ENCODE measurements around the gene ASB7. TPM values are rescaled to one million over a fixed set of nuclear protein-coding genes. Genes with fewer than 3 reads are reported as not detected.

Gene ASB7
- total RNA-seq, 1 experiment from 2014 or later = 12.9 TPM

GRCh38 chr15:100682468-100682867, 80.1 kb downstream of the ASB7 start (continued):
- TF ChIP-seq, protein P1, sequence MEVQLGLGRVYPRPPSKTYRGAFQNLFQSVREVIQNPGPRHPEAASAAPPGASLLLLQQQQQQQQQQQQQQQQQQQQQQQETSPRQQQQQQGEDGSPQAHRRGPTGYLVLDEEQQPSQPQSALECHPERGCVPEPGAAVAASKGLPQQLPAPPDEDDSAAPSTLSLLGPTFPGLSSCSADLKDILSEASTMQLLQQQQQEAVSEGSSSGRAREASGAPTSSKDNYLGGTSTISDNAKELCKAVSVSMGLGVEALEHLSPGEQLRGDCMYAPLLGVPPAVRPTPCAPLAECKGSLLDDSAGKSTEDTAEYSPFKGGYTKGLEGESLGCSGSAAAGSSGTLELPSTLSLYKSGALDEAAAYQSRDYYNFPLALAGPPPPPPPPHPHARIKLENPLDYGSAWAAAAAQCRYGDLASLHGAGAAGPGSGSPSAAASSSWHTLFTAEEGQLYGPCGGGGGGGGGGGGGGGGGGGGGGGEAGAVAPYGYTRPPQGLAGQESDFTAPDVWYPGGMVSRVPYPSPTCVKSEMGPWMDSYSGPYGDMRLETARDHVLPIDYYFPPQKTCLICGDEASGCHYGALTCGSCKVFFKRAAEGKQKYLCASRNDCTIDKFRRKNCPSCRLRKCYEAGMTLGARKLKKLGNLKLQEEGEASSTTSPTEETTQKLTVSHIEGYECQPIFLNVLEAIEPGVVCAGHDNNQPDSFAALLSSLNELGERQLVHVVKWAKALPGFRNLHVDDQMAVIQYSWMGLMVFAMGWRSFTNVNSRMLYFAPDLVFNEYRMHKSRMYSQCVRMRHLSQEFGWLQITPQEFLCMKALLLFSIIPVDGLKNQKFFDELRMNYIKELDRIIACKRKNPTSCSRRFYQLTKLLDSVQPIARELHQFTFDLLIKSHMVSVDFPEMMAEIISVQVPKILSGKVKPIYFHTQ (CRISPR knock-in tag; IDR thresholded peaks at IDR 0.05) = no peak
- no peak for TF ChIP-seq ZNF121 (CRISPR knock-in tag; IDR thresholded peaks at IDR 0.05)
- no peak for TF ChIP-seq IRF2 (CRISPR knock-in tag; IDR thresholded peaks at IDR 0.05; ENCODE audit: borderline replicate concordance, low read depth)

DNA sequence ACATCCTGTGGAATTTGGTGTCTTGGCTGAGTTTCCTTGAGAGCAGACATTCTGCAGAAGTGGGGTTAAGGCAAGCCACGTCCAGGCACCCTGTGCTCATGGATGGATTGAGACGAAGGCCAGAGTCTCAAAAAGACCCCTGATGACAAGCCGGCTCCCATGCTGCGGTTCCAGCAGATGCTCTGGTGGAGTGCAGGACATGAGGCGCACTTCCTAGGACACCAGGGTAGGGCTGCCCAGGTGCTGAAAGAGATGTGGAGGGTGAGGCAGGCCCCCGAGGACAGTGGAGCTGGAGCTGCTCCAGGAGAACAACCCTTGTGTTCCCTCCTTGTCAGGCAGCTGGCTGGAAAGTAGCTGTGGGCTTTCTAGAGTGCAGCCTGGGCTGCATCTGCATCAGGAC, 81.0 kb downstream of the ASB7 start:
- peaks cover 35% of the 10 kb centered on the region for H3K9me3 Mint-ChIP-seq
- peaks cover 24% of the 10 kb centered on the region for H3K36me3 Mint-ChIP-seq
- H3K4me1 Mint-ChIP-seq = peaks cover 6% of the 10 kb centered on the region
- no peak overlapping the region for H3K4me3 Mint-ChIP-seq
- POLR2A ChIA-PET = no interaction called here
- CTCF ChIA-PET = no interaction called here
- peaks cover 4% of the 10 kb centered on the region; the same call in 1 of the 2 replicates for H3K27me3 Mint-ChIP-seq (ENCODE audit: low read depth)
- TF ChIP-seq GTF2I (CRISPR knock-in tag; conservative IDR thresholded peaks at IDR 0.05) = no peak
- TF ChIP-seq CBFB (CRISPR knock-in tag; IDR thresholded peaks at IDR 0.05; ENCODE audit: low read depth) = no peak
- H3K27ac Mint-ChIP-seq = no peak overlapping the region
- ATAC-seq = no peak
- DNase-seq (ENCODE audit: low spot score) = no peak

DNA sequence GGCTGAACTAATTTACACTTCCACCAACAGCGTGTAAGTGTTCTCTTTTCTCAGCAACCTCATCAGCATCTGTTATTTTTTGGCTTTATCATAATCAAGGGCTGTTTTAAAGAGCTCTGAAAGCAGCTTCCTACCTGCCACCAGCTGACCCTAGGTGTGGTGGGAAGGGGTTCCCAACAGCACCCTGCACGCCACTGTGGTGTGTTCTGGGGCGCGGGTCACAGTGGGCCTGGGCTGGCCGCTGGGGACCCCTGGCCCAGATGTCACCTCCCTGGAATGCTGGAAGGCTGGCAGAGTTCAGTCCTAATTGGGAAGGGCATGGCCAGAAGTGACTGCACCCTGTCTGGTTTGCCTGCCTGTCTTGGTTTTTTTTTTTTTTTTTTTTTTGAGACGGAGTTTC, 82.2 kb downstream of the ASB7 start:
- POLR2A ChIA-PET = no interaction called here
- no peak overlapping the region for H3K27ac Mint-ChIP-seq
- DNase-seq (ENCODE audit: low spot score) (no peak), ATAC-seq (no peak)
- H3K4me3 Mint-ChIP-seq = no peak overlapping the region
- H3K9me3 Mint-ChIP-seq = peaks cover 27% of the 10 kb centered on the region
- peaks cover 4% of the 10 kb centered on the region; the same call in 1 of the 2 replicates for H3K27me3 Mint-ChIP-seq (ENCODE audit: low read depth)
- peaks cover 21% of the 10 kb centered on the region for H3K36me3 Mint-ChIP-seq
- CTCF ChIA-PET = interaction anchor here (1.1 kb wide), 1 partner anchor 324 kb away, joined by 3 read pairs; no protein-coding TSS in a partner anchor
- H3K4me1 Mint-ChIP-seq = peaks cover 6% of the 10 kb centered on the region
- no peak for TF ChIP-seq NR2C2 (CRISPR knock-in tag; IDR thresholded peaks at IDR 0.05)
- TF ChIP-seq SMAD4 (CRISPR knock-in tag; IDR thresholded peaks at IDR 0.05) = no peak
- no peak for TF ChIP-seq MLX (CRISPR knock-in tag; IDR thresholded peaks at IDR 0.05)
- no peak for TF ChIP-seq PRDM15 (CRISPR knock-in tag; IDR thresholded peaks at IDR 0.05)
- TF ChIP-seq, protein P2, sequence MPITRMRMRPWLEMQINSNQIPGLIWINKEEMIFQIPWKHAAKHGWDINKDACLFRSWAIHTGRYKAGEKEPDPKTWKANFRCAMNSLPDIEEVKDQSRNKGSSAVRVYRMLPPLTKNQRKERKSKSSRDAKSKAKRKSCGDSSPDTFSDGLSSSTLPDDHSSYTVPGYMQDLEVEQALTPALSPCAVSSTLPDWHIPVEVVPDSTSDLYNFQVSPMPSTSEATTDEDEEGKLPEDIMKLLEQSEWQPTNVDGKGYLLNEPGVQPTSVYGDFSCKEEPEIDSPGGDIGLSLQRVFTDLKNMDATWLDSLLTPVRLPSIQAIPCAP (CRISPR knock-in tag; IDR thresholded peaks at IDR 0.05) = no peak
- TF ChIP-seq RELA (CRISPR knock-in tag; IDR thresholded peaks at IDR 0.05; ENCODE audit: borderline replicate concordance) = no peak
- TF ChIP-seq STAT6 (CRISPR knock-in tag; conservative IDR thresholded peaks at IDR 0.05; ENCODE audit: low read depth) = no peak
- no peak for TF ChIP-seq CTCF (IDR thresholded peaks at IDR 0.05)
- no peak for TF ChIP-seq ATF6 (CRISPR knock-in tag; IDR thresholded peaks at IDR 0.05)
- no peak for TF ChIP-seq ZNF138 (CRISPR knock-in tag; conservative IDR thresholded peaks at IDR 0.05)
- no peak for TF ChIP-seq NR1H2 (CRISPR knock-in tag; IDR thresholded peaks at IDR 0.05)
- TF ChIP-seq CREB1 (CRISPR knock-in tag; IDR thresholded peaks at IDR 0.05) = no peak
- TF ChIP-seq PRRX2 (CRISPR knock-in tag; IDR thresholded peaks at IDR 0.05) = no peak
- no peak for TF ChIP-seq CREM (CRISPR knock-in tag; IDR thresholded peaks at IDR 0.05)
- TF ChIP-seq, protein P3, sequence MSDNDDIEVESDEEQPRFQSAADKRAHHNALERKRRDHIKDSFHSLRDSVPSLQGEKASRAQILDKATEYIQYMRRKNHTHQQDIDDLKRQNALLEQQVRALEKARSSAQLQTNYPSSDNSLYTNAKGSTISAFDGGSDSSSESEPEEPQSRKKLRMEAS (CRISPR knock-in tag; IDR thresholded peaks at IDR 0.05) = no peak

Measured in WTC11 (cell line).